Neural cell (in vitro differentiated cells): ENCODE results near the gene MAP3K5. TPM values are rescaled to one million over a fixed set of nuclear protein-coding genes. Genes with fewer than 3 reads are reported as not detected.
"Not testable (repeated sequence)": the region's sequence is repeated elsewhere in the genome, so short reads cannot be mapped to it uniquely, and the experiment has no call there.

Experiments used
- H2AFZ ChIP-seq: fragments of 200-600, 300-800 bp; sonication (generic), shearing (Covaris generic); 2 replicates; pipeline ENCODE4 v1.6.0; 2014; ENCODE audit warnings: low read depth, mild to moderate bottlenecking, antibody characterized with exemption, low read length, moderate library complexity
- H3F3A ChIP-seq: fragments of 200-600 bp; shearing (Covaris generic); 2 replicates; pipeline ENCODE4 v1.6.1; 2016; ENCODE audit warnings: mild to moderate bottlenecking, moderate library complexity, mixed read lengths, antibody characterized with exemption, low read length; ENCODE audit not compliant: insufficient read depth, poor library complexity, severe bottlenecking
- H3K27ac ChIP-seq: fragments of 200-600, 300-800 bp; sonication (generic), shearing (Covaris generic); 2 replicates; pipeline ENCODE4 v1.5.1; 2014; ENCODE audit warnings: mild to moderate bottlenecking, low read length, moderate library complexity
- H3K27me3 ChIP-seq: fragments of 300-800, 200-600 bp; sonication (generic), shearing (Covaris generic); 2 replicates; pipeline ENCODE4 v1.6.0; 2014; ENCODE audit warnings: mild to moderate bottlenecking, low read depth, low read length, moderate library complexity; ENCODE audit not compliant: insufficient read depth
- H3K36me3 ChIP-seq: fragments of 300-800, 200-600 bp; sonication (generic), shearing (Covaris generic); 2 replicates; pipeline ENCODE4 v1.5.1; 2014; ENCODE audit warnings: mild to moderate bottlenecking, antibody characterized with exemption, low read length, moderate library complexity; ENCODE audit not compliant: insufficient read depth
- H3K4me2 ChIP-seq: fragments of 300-800, 200-600 bp; sonication (generic), shearing (Covaris generic); 2 replicates; pipeline ENCODE4 v1.6.0; 2014; ENCODE audit warnings: mild to moderate bottlenecking, low read length
- H3K4me3 ChIP-seq: fragments of 300-800, 200-600 bp; sonication (generic), shearing (Covaris generic); 2 replicates; pipeline ENCODE4 v1.5.1; 2014; ENCODE audit warnings: mild to moderate bottlenecking, low read length, moderate library complexity
- H3K79me2 ChIP-seq: fragments of 200-600 bp; shearing (Covaris generic); replicated peaks from 2 replicates; pipeline ENCODE4 v1.6.0; 2014; ENCODE audit warnings: mild to moderate bottlenecking, low read length, moderate library complexity; ENCODE audit not compliant: insufficient read depth
- H3K9ac ChIP-seq: fragments of 300-800, 200-600 bp; sonication (generic), shearing (Covaris generic); 2 replicates; pipeline ENCODE4 v1.6.1; 2016; ENCODE audit warnings: mild to moderate bottlenecking, low read length, mixed read lengths
- H3K9me2 ChIP-seq: fragments of 200-600 bp; shearing (Covaris generic); 2 replicates; pipeline ENCODE4 v1.6.1; 2016; ENCODE audit warnings: mild to moderate bottlenecking, low read length, mixed read lengths; ENCODE audit not compliant: insufficient read depth
- H3K9me3 ChIP-seq: fragments of 200-600, 300-800 bp; sonication (generic), shearing (Covaris generic); 2 replicates; pipeline ENCODE4 v1.6.1; 2016; ENCODE audit warnings: mild to moderate bottlenecking, mixed run types, low read length, moderate library complexity, mixed read lengths
- H4K20me1 ChIP-seq: fragments of 200-600 bp; shearing (Covaris generic); 2 replicates; pipeline ENCODE4 v1.6.1; 2016; ENCODE audit warnings: mild to moderate bottlenecking, mixed run types; ENCODE audit not compliant: insufficient read depth
- CTCF ChIP-seq: fragments of 450-650 bp; IDR thresholded peaks from 2 replicates; pipeline ENCODE4 v1.5.1; 2014; ENCODE audit warnings: antibody characterized with exemption, mild to moderate bottlenecking, moderate library complexity; ENCODE audit not compliant: poor library complexity, severe bottlenecking
- EP300 ChIP-seq: fragments of 450-650 bp; conservative IDR thresholded peaks from 2 replicates; pipeline ENCODE4 v1.6.1; 2014; ENCODE audit warnings: antibody characterized with exemption, mild to moderate bottlenecking, moderate library complexity; ENCODE audit not compliant: poor library complexity, severe bottlenecking
- EZH2 ChIP-seq: fragments of 200-600, 300-800 bp; shearing (Covaris generic), sonication (generic); IDR thresholded peaks from 2 replicates; pipeline ENCODE4 v1.6.1; 2014; ENCODE audit warnings: antibody characterized with exemption, low read length, borderline replicate concordance, mild to moderate bottlenecking; ENCODE audit not compliant: insufficient read depth, poor library complexity, severe bottlenecking
- MXI1 ChIP-seq: fragments of 450-650 bp; conservative IDR thresholded peaks from 2 replicates; pipeline ENCODE4 v1.6.1; 2014; ENCODE audit warnings: antibody characterized with exemption, mild to moderate bottlenecking; ENCODE audit not compliant: poor library complexity, severe bottlenecking
- POLR2AphosphoS5 ChIP-seq: IDR thresholded peaks from 2 replicates; pipeline ENCODE4 v1.6.1; 2012
- RAD21 ChIP-seq: fragments of 450-650 bp; conservative IDR thresholded peaks from 2 replicates; pipeline ENCODE4 v1.6.1; 2014; ENCODE audit warnings: antibody characterized with exemption, mild to moderate bottlenecking, moderate library complexity
- REST ChIP-seq: IDR thresholded peaks from 2 replicates; pipeline ENCODE4 v1.6.1; 2012; ENCODE audit warnings: borderline replicate concordance
- SMC3 ChIP-seq: fragments of 450-650 bp; conservative IDR thresholded peaks from 2 replicates; pipeline ENCODE4 v1.6.1; 2014; ENCODE audit warnings: antibody characterized with exemption, mild to moderate bottlenecking, moderate library complexity; ENCODE audit not compliant: poor library complexity
- TAF1 ChIP-seq: IDR thresholded peaks from 2 replicates; pipeline ENCODE4 v1.6.1; 2012; ENCODE audit warnings: low read depth
- polyA plus RNA-seq: library from polyadenylated mRNA; depleted of rRNA; stranded (reverse); fragments of >200 nt; gene quantifications from 2 replicates; pipeline ENCODE4 v1.2.3, GENCODE V29; 2014

Gene MAP3K5
- polyA plus RNA-seq, 1 donor from 2014 or later = 2.0 TPM

GRCh38 chr6:136592930-136593673 lies 199.2 kb downstream of the MAP3K5 start:
- Histone ChIP-seq H3K9ac (no peak overlapping the region), H3K27ac (no peak overlapping the region)

GRCh38 chr6:136591617-136592016 lies 200.7 kb downstream of the MAP3K5 start:
- no peak for TF ChIP-seq CTCF
- Histone ChIP-seq H3K79me2 (no peaks in the 10 kb centered on the region), H3F3A (no peaks in the 10 kb centered on the region), H3K4me3 (no peak overlapping the region), H3K4me2 (no peak overlapping the region), H2AFZ (no peak overlapping the region), H3K36me3 (no peaks in the 10 kb centered on the region), H3K27me3 (no peaks in the 10 kb centered on the region), H4K20me1 (no peaks in the 10 kb centered on the region), H3K9me3 (no peaks in the 10 kb centered on the region), H3K9me2 (no peaks in the 10 kb centered on the region), H3K9ac (no peak overlapping the region), H3K27ac (no peak overlapping the region)

More at GRCh38 chr6:136592930-136593673, 199.2 kb downstream of the MAP3K5 start:
- H3K4me3 ChIP-seq = no peak overlapping the region
- H3K9me2 ChIP-seq = no peaks in the 10 kb centered on the region
- no peaks in the 10 kb centered on the region for H3K27me3 ChIP-seq
- H3K4me2 ChIP-seq = no peak overlapping the region
- no peaks in the 10 kb centered on the region for H4K20me1 ChIP-seq
- H3K79me2 ChIP-seq = no peaks in the 10 kb centered on the region
- H3F3A ChIP-seq = no peaks in the 10 kb centered on the region
- H2AFZ ChIP-seq = no peak overlapping the region
- TF ChIP-seq SMC3 (no peak), CTCF (no peak), RAD21 (no peak), REST (no peak), EZH2 (no peak), POLR2AphosphoS5 (no peak), EP300 (no peak), TAF1 (no peak), MXI1 (no peak)
- no peaks in the 10 kb centered on the region for H3K9me3 ChIP-seq
- H3K36me3 ChIP-seq = no peaks in the 10 kb centered on the region

GRCh38 chr6:136590846-136591245 lies 201.4 kb downstream of the MAP3K5 start:
- H3K9ac ChIP-seq, H3K4me2 ChIP-seq, H3F3A ChIP-seq, H3K9me3 ChIP-seq, H3K9me2 ChIP-seq, H3K36me3 ChIP-seq, H4K20me1 ChIP-seq, H3K27me3 ChIP-seq, H3K79me2 ChIP-seq, H3K27ac ChIP-seq, H3K4me3 ChIP-seq, H2AFZ ChIP-seq: not testable (repeated sequence)
